ENCODE measurements around the gene FOXO6. TPM values are rescaled to one million over a fixed set of nuclear protein-coding genes. Genes with fewer than 3 reads are reported as not detected.

Gene FOXO6
- total RNA-seq, 1 donor, result 0.27 TPM

- no peak for DNase-seq (ENCODE audit: low read depth in 2 of 3, low spot score in 2 of 3)
These were observed 11.7 kb upstream of the FOXO6 start for GRCh38 chr1:41349361-41350054.

DNA sequence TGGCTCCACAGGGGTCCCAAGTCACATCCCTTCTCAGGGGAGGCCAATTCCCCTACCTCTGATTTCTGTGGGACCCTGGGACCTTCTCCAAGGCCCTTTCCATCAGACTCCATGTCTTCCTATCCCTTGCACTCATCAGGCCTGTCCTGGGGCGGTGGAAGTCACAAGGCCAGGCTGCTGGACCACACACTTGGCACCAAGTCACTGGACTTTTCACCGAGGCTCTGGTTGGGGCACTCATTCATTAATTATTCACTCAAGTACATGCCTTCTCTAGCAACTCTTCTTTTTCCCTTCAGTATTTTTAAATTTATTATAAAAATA is 11.2 kb upstream of the FOXO6 start:
- no peak for DNase-seq (ENCODE audit: low read depth in 2 of 3, low spot score in 2 of 3)

DNA sequence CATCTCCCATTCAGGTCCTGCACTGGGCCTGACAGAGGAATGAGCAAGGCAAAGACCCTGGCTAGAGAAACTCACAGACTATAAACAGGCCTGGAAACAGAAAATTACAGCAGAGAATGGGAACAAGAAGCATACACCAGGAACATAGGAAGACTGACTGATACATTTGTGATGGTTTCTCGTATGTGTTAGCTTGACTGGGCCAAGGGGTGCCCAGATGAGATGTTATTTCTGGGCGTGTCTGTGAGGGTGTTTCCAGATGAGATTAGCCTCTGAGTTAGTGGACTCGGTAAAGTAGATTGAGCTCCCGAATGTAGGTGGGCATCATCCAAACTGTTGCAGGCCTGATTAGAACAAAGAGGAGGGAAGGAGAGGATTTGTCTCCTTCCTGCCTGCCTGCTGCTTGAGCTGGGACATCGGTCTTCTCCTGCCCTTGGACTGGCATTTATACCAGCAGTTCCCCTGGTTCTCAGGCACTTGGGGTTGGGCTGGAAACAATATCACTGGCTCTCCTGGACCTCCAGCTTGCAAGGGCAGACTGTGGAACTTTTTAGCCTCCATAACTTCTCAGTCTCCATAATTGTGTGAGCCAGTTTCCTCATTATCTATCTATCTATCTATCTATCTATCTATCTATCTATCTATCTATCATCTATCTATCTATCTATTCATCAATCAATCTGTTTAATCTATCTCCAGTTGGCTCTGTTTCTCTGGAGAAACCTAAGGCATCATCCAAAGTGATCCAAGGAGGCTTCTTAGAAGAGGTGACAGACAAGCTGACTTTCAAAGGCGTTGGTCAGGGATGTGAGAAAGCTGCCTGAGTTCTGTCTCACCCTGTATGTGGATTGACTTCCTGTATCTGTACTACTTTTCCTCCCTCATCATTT is 9.7 kb upstream of the FOXO6 start:
- no peak for DNase-seq (ENCODE audit: low read depth in 2 of 3, low spot score in 2 of 3)

- DNase-seq (ENCODE audit: low read depth in 2 of 3, low spot score in 2 of 3), result no peak
These were observed 7.5 kb upstream of the FOXO6 start for GRCh38 chr1:41353744-41354143.

DNA sequence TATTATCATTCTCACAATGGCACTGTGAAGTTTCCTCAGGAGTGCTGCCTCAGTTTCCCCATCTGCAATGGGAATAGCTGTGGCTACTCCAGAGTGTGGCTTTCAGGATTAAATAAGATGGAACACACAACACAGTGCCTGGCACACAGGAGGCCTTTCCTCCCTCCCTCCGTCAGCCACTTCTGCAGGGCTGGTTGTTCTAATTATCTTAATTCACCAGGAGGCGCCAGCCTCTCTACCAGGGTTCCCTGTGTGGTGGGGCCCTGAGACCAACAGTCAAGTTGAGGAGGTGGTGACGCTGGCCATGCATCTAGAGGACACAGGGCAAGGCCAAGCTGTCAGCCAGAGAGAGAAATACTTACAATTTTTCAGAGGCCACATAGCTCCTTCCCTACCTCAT is 6.3 kb upstream of the FOXO6 start:
- no peak for DNase-seq (ENCODE audit: low read depth in 2 of 3, low spot score in 2 of 3)

DNA sequence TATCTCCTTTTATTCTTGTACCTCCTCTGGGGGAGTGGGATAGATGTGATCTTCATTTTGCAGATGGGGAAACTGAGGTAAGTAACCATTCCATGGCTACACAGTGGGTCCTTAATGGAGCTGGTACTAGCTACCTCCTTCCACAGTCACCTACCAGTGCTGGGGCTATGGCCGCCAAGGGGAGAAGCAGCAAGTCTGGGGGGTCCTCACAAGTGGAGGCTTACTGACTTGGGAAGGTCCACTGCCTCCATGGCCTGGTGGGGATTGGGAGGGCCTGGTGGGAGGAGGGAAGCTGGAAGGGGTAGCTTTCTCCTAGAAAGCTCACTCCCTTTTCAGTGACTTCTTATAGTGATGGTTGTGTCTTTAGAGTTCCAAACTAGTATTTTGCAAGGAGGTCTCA is 5.9 kb upstream of the FOXO6 start:
- no peak for DNase-seq (ENCODE audit: low read depth in 2 of 3, low spot score in 2 of 3)

DNA sequence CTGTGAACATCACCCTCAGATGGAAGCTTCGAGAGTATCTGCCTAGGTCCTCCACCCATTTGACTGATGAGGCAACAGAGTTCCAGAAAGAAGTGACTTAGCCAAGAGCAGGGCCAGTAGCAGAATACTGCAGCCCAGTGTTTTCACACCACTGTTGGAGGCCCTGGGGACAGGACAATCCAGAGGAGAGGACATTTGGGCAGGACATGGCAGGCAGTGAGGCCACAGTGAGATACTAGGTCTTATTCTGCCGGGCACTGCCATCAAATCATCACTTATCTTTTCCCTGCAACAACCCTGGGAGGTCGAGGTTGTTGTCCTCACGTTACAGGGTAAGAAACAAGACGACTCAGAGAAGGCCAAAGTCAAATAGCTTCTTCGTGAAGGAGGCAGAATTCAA is 5.5 kb upstream of the FOXO6 start:
- no peak for DNase-seq (ENCODE audit: low read depth in 2 of 3, low spot score in 2 of 3)

DNA sequence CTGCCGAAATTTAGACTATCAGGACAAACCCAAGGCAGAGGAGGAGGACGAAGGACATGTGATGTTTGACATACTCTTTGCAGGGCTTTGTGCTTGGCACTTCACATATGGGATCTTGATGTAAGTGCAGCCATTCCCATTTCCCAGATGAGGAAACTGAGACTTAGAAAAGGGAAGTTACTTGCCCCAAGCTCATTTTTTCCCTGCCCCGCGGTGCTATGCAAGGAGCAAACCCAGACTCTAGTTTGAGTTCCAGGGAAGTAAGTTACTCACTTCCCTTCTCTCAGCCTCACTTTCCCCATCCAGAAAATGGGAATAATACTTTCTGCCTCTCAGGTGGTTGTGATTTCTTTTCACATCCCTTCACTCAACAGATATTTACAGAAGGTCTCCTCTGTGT is 4.5 kb upstream of the FOXO6 start:
- DNase-seq (ENCODE audit: low read depth in 2 of 3, low spot score in 2 of 3), result no peak

- DNase-seq (ENCODE audit: low read depth in 2 of 3, low spot score in 2 of 3), result peak in 2 of 3 donors; percentile 71 to 81
These were observed 3.7 kb upstream of the FOXO6 start for GRCh38 chr1:41357451-41358101.

DNA sequence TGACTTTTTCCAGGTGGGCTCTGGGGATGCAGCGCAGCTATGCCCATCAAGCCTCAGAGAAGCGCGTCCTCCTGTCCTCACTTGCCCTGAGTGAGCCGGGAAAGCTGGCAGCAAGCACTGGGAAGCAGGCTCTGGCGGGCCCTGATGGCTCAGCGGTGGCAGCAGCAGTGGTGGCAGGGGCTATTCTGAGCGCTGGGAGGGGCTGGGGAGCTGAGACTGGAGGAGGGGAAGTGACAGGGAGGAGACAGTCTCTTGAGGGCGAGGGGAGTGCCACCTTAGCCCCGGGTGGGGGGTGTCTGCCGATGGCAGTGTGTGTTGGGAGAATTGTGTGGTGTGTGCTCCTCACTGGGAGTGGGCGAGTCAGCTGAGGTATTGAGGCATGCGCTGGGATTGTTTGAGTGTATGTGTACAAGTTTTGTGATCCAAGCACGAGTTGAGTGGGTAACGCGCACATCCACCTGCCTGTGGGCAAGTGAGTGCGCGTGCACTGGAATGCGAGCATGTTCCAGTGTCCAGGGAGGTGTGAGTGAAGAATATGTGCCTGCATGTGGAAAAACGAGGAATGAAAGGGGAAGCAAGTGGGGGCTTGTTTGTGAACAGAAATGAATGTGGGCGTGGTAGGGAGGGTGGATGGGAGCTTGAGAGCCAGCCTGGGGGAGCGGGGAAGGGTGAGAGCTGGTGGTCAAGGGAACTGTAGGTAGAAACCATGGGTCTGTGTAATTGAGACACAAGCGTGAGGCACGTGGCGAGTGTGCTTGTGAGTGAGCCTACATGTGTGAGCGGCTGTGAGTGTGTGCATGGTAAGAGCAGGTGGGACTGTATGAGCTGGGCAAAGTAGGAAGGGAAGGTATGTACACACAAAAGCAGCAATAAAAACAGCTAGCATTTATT is 2.9 kb upstream of the FOXO6 start:
- no peak for DNase-seq (ENCODE audit: low read depth in 2 of 3, low spot score in 2 of 3)

DNA sequence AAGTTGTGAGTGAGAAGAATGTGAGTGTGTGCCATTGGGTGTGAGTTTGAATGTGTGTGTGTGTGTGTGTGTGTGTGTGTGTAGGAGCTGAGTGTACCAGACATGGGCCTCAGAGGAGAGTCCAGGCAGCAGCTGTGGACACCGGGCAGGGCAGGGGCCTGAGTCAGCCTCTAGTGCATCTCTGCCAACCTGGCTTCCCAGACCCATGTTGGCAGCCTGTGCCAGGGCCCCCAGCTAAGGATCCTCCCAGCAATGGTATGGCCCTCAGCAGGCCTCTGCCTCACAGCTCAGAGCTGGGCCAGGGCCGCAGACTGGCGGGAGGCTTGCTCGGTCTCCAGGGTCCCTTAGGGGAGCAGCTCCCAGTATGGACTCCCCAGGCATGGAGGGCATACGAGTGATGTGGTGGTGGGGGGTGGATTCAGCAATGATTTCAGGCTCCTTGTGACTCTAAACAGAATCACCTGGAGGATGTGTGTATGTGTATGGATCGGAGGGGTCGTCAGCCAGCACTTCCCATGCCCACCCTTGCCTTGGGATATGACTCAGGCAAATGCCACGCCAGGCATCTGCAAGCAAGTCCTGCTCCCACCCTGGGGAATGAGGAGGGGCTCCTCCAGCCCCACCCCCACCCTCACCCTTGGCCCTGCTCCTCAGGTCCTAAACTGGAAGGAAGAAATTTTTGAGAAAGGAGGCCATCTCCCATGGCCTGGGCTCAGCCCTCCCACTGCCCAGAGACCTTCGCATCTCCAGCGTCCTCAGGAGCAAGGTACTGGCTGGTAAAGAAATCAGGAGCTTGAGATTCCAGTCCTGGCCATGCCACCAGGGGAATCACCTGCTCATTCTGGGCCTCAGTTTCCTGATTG is 1.8 kb upstream of the FOXO6 start:
- no peak for DNase-seq (ENCODE audit: low read depth in 2 of 3, low spot score in 2 of 3)

GRCh38 chr1:41360074-41360785 is 1.0 kb upstream of the FOXO6 start:
- DNase-seq (ENCODE audit: low read depth in 2 of 3, low spot score in 2 of 3), result no peak

GRCh38 chr1:41361495-41362356 is 492 bp downstream of the FOXO6 start:
- no peak for DNase-seq (ENCODE audit: low read depth in 2 of 3, low spot score in 2 of 3)

DNA sequence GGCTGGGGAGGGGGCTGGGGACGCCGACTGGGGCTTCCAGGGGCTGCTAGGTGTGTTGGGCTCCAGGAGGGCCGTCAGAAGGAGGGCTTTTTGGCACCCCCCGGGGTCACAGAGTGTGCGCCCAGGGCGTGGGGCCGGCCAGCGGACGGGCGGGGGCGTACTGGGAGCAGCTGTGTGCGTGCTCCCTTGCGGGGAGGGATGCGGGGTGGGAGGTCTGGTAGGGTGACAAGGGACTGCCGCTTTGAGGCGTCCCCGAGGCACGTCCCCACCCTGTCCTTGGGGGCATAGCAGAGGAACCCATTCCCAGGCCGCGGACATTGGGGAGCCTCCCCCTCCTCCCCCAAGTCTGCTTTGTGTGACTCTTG is 1.1 kb downstream of the FOXO6 start:
- no peak for DNase-seq (ENCODE audit: low read depth in 2 of 3, low spot score in 2 of 3)

- DNase-seq (ENCODE audit: low read depth in 2 of 3, low spot score in 2 of 3), result no peak
These were observed 1.7 kb downstream of the FOXO6 start for GRCh38 chr1:41362749-41363590.

- no peak for DNase-seq (ENCODE audit: low read depth in 2 of 3, low spot score in 2 of 3)
These were observed 2.5 kb downstream of the FOXO6 start for GRCh38 chr1:41363591-41364320.

All from hematopoietic multipotent progenitor cell (in vitro differentiated cells).